Activated naive CD8-positive, alpha-beta T cell treated with anti-CD3 and anti-CD28 coated beads, Interleukin-2, amount 10 ng/mL, durations not matched to agents 7 days and 5 days (primary cell): Measurements from ENCODE around the gene H3-3A. TPM values are rescaled to one million over a fixed set of nuclear protein-coding genes. Genes with fewer than 3 reads are reported as not detected.
"Not testable (repeated sequence)": the region's sequence is repeated elsewhere in the genome, so short reads cannot be mapped to it uniquely, and the experiment has no call there.

Experiments used
- ATAC-seq: fragments of 150-1000 bp; cut with Tn5 transposase; one replicate; pipeline ENCODE4 v1.10.0; 2021; ENCODE audit warnings: low read depth, moderate library complexity
- POLR2A ChIA-PET: fragments of 350-600 bp; sonication (Branson Sonifier 250); formaldehyde crosslinking; loops from one replicate; lab custom pipeline; 2021; ENCODE audit warnings: antibody characterized with exemption; lab: Charles Lee
- DNase-seq: peaks from one replicate; pipeline ENCODE4 v3.0.0; 2021
- H3K27ac Mint-ChIP-seq: one replicate; pipeline ENCODE4 v1.8.0; 2022; ENCODE audit warnings: mild to moderate bottlenecking, mixed read lengths
- H3K27me3 Mint-ChIP-seq: one replicate; pipeline ENCODE4 v1.8.0; 2022; ENCODE audit warnings: mild to moderate bottlenecking, moderate library complexity, mixed read lengths
- H3K36me3 Mint-ChIP-seq: one replicate; pipeline ENCODE4 v1.8.0; 2021; ENCODE audit warnings: mild to moderate bottlenecking, mixed read lengths
- H3K4me1 Mint-ChIP-seq: one replicate; pipeline ENCODE4 v1.8.0; 2021; ENCODE audit warnings: mixed read lengths
- H3K4me3 Mint-ChIP-seq: one replicate; pipeline ENCODE4 v1.8.0; 2022; ENCODE audit warnings: mild to moderate bottlenecking, moderate library complexity, mixed read lengths
- H3K9me3 Mint-ChIP-seq: one replicate; pipeline ENCODE4 v1.8.0; 2021; ENCODE audit warnings: mixed read lengths
- total RNA-seq, 2 experiments: library from RNA; stranded (reverse); gene quantifications; one replicate each; pipeline ENCODE4 v1.2.3, GENCODE V29; 2021

The H3-3A gene
- total RNA-seq, 2 experiments from 2014 or later, result 454 to 466 TPM

- no peak for DNase-seq
- Mint-ChIP-seq H3K27me3 (peaks cover 4% of the 10 kb centered on the region), H3K27ac (no peak overlapping the region), H3K4me3 (no peak overlapping the region), H3K36me3 (peaks cover 9% of the 10 kb centered on the region), H3K4me1 (peaks cover 5% of the 10 kb centered on the region), H3K9me3 (no peaks in the 10 kb centered on the region)
- POLR2A ChIA-PET, result interaction anchor here (0.6 kb wide), 1 partner anchor 152 kb away, joined by 3 read pairs; no protein-coding TSS in a partner anchor
- no peak for ATAC-seq
These were observed 13.9 kb downstream of the H3-3A start for GRCh38 chr1:226076378-226076777.

DNA sequence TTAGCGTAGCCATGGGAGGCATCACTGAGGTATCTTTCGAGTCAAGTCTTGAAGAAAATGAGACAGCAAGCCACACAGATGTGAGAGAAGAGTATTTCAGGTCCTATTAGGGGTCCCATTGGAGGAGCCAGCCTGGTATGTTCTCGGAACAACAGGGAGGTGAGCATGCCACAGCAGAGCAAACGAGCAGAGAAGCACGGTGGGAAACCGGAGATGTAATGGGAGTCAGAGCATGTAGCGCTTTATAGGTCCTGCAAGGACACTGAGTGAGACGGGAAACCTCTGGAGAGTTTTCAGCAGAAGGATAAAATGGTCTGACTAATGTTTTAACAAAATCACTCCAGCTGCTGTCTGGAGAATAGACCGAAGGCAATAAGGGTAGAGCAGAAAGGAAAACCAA is 15.9 kb downstream of the H3-3A start:
- H3K9me3 Mint-ChIP-seq, result no peaks in the 10 kb centered on the region
- DNase-seq (no peak), ATAC-seq (no peak)
- H3K4me3 Mint-ChIP-seq, result no peak overlapping the region
- peaks cover 8% of the 10 kb centered on the region for H3K27me3 Mint-ChIP-seq
- H3K27ac Mint-ChIP-seq, result no peak overlapping the region
- POLR2A ChIA-PET, result interaction anchor here (1.3 kb wide), 1 partner anchor 16 kb away, joined by 4 read pairs; the partner anchor contains the start of gene H3-3A
- H3K36me3 Mint-ChIP-seq, result peaks cover 4% of the 10 kb centered on the region
- peaks cover 10% of the 10 kb centered on the region for H3K4me1 Mint-ChIP-seq

- Mint-ChIP-seq H3K36me3 (no peaks in the 10 kb centered on the region), H3K9me3 (no peaks in the 10 kb centered on the region), H3K27ac (no peak overlapping the region), H3K27me3 (peaks cover 8% of the 10 kb centered on the region), H3K4me1 (peaks cover 5% of the 10 kb centered on the region), H3K4me3 (peak overlapping the region; percentile 94)
- POLR2A ChIA-PET, result interaction anchor here (1.3 to 3.9 kb wide), 8 partner anchors 10 to 83 kb away, joined by 4 to 27 read pairs (median 8); partner anchors contain the start of genes H3-3A and SDE2
- DNase-seq (no peak), ATAC-seq (no peak)
These were observed 20.0 kb downstream of the H3-3A start for GRCh38 chr1:226082587-226082917.

GRCh38 chr1:226082959-226083301 is 20.4 kb downstream of the H3-3A start:
- Mint-ChIP-seq H3K27me3 (peaks cover 8% of the 10 kb centered on the region), H3K4me1 (peaks cover 5% of the 10 kb centered on the region), H3K9me3 (no peaks in the 10 kb centered on the region), H3K27ac (no peak overlapping the region), H3K4me3 (peak overlapping the region; percentile 94), H3K36me3 (no peaks in the 10 kb centered on the region)
- ATAC-seq (peak; percentile 19), DNase-seq (no peak)
- POLR2A ChIA-PET, result interaction anchor here (0.9 to 3.9 kb wide), 11 partner anchors 10 to 250 kb away, joined by 3 to 27 read pairs (median 5); partner anchors contain the start of genes H3-3A and SDE2

GRCh38 chr1:226083302-226084101 is 21.0 kb downstream of the H3-3A start:
- DNase-seq (peak; percentile 98), ATAC-seq (peak; percentile 93)
- H3K27me3 Mint-ChIP-seq, result peaks cover 8% of the 10 kb centered on the region
- peaks cover 5% of the 10 kb centered on the region for H3K4me1 Mint-ChIP-seq
- peak overlapping the region; percentile 92 for H3K27ac Mint-ChIP-seq
- peak overlapping the region; percentile 94 for H3K4me3 Mint-ChIP-seq
- no peaks in the 10 kb centered on the region for H3K36me3 Mint-ChIP-seq
- POLR2A ChIA-PET, result interaction anchor here (0.9 to 3.9 kb wide), 11 partner anchors 10 to 250 kb away, joined by 3 to 27 read pairs (median 5); partner anchors contain the start of genes H3-3A and SDE2
- no peaks in the 10 kb centered on the region for H3K9me3 Mint-ChIP-seq

DNA sequence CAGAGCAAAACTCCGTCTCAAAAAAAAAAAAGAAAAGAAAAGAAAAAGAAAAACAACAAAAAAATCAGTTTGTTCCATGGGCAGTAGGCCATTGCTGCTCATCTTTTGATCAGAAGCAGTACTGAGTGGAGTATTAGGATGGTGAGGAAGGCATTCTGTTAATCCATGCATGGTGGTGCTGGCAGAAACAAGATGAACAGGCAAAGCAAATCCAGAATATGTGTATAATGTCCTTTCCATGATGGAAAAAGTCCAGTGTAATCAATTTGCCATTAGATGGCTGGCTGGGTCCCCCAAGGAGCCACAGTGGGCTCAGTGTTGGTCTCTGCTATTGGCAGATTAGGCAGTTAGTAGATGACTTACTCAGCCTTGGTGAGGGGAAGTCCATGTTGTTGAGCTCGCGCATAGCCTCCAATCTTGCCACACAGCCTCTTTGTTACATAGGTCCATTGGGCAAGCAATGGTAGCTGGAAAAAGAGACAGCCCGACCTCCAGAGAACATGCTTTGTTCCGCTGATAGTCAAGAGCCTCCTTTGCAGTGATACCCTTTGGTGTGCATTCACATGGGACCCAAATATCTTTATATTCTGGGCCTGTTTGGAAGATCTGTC is 23.3 kb downstream of the H3-3A start:
- no peaks in the 10 kb centered on the region for H3K36me3 Mint-ChIP-seq
- POLR2A ChIA-PET, result no interaction called here
- no peak overlapping the region for H3K27ac Mint-ChIP-seq

GRCh38 chr1:226086776-226087175 is 24.3 kb downstream of the H3-3A start:
- POLR2A ChIA-PET, result no interaction called here
- no peak overlapping the region for H3K4me3 Mint-ChIP-seq
- peaks cover 5% of the 10 kb centered on the region for H3K4me1 Mint-ChIP-seq
- no peaks in the 10 kb centered on the region for H3K36me3 Mint-ChIP-seq
- no peak for ATAC-seq
- no peak overlapping the region for H3K27ac Mint-ChIP-seq
- DNase-seq, result no peak
- peaks cover 9% of the 10 kb centered on the region for H3K27me3 Mint-ChIP-seq
- H3K9me3 Mint-ChIP-seq, result no peaks in the 10 kb centered on the region

More for the DNA sequence above, 23.3 kb downstream of the H3-3A start:
- no peak overlapping the region for H3K4me3 Mint-ChIP-seq
- peaks cover 9% of the 10 kb centered on the region for H3K27me3 Mint-ChIP-seq
- no peaks in the 10 kb centered on the region for H3K9me3 Mint-ChIP-seq
- no peak for DNase-seq
- peaks cover 5% of the 10 kb centered on the region for H3K4me1 Mint-ChIP-seq
- ATAC-seq, result no peak

DNA sequence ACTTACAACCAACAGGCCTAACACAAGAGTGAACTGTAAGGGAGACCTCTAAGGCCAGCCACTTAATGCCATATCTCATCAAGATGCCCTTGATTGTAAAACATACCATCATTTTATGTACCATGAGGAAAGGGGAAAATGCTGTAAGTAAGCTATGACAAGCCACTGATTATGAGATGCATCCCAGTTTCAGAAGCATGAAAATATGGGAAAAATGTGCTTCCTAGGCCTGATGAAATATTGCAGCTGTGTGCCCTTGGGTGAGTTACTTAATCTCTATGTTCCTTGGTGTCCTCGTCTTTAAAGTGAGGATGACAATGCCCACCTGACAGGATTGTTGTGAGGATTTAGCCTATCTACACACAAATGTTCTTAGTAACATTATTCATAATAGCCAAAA is 28.9 kb downstream of the H3-3A start:
- H3K27me3 Mint-ChIP-seq, result peaks cover 14% of the 10 kb centered on the region
- H3K27ac Mint-ChIP-seq, result no peak overlapping the region
- H3K9me3 Mint-ChIP-seq, result no peaks in the 10 kb centered on the region
- ATAC-seq, result no peak
- H3K36me3 Mint-ChIP-seq, result no peaks in the 10 kb centered on the region
- no peak overlapping the region for H3K4me3 Mint-ChIP-seq
- DNase-seq, result no peak
- H3K4me1 Mint-ChIP-seq, result no peaks in the 10 kb centered on the region
- POLR2A ChIA-PET, result interaction anchor here (1.2 kb wide), 1 partner anchor 19 kb away, joined by 3 read pairs; no protein-coding TSS in a partner anchor

DNA sequence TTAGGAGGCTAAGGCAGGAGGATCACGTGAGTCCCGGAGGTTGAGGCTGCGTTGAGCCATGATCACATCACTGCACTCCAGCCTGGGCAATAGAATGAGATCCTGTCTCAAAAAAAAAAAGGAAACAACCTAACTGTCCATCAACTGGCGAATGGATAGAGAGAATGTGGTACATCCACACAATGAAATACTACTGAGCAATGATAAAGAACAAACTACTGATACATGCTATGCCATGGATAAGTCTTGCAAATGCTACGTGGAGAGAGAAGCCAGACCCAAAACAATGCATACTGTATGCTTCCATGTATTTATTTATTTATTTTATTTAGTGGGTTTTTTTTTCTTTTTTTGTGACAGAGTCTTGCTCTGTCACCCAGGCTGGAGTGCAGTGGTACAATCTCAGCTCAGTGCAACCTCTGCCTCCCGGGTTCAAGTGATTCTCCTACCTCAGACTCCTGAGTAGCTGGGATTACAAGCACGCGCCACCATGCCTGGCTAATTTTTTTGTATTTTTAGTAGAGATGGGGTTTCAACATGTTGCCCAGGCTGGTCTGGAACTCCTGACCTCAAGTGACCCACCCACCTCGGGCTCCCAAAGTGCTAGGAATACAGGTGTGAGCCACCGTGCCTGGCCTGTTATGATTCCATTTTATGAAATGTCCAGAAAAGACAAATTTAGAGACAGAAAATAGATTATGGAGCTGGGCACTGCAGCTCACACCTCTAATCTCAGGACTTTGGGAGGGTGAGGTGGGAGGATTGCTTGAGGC is 29.7 kb downstream of the H3-3A start:
- peak; percentile 1 for DNase-seq
- POLR2A ChIA-PET, result interaction anchor here (1.2 to 1.7 kb wide), 2 partner anchors 9 to 18 kb away, joined by 3 to 5 read pairs; no protein-coding TSS in a partner anchor
- not testable (repeated sequence) for H3K27ac Mint-ChIP-seq, H3K36me3 Mint-ChIP-seq, H3K4me1 Mint-ChIP-seq, H3K4me3 Mint-ChIP-seq, ATAC-seq, H3K9me3 Mint-ChIP-seq
- H3K27me3 Mint-ChIP-seq, result peaks cover 15% of the 10 kb centered on the region

DNA sequence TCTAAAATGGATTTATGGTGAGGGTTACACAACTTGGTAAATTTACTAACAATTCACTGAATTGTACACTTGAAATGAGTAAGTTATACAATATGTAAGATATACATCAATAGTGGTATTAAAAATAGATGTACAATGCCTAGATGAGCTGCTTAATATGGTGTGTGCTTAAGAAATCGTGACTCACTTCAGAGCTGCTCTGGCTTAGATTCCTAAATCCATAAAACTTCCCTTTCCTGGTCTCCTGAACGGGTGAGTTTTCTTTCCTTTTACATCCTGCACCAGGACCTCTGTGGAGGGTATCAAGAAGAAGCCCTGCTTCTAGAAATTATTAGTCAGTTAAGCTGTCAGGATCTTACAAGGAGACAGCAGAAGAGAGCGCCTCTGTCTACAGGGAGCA is 30.4 kb downstream of the H3-3A start:
- no peaks in the 10 kb centered on the region for H3K4me1 Mint-ChIP-seq
- DNase-seq (no peak), ATAC-seq (no peak)
- no peak overlapping the region for H3K27ac Mint-ChIP-seq
- no peak overlapping the region for H3K4me3 Mint-ChIP-seq
- POLR2A ChIA-PET, result interaction anchor here (1.7 kb wide), 1 partner anchor 10 kb away, joined by 5 read pairs; no protein-coding TSS in a partner anchor
- H3K9me3 Mint-ChIP-seq, result no peaks in the 10 kb centered on the region
- H3K36me3 Mint-ChIP-seq, result no peaks in the 10 kb centered on the region
- peaks cover 16% of the 10 kb centered on the region for H3K27me3 Mint-ChIP-seq

DNA sequence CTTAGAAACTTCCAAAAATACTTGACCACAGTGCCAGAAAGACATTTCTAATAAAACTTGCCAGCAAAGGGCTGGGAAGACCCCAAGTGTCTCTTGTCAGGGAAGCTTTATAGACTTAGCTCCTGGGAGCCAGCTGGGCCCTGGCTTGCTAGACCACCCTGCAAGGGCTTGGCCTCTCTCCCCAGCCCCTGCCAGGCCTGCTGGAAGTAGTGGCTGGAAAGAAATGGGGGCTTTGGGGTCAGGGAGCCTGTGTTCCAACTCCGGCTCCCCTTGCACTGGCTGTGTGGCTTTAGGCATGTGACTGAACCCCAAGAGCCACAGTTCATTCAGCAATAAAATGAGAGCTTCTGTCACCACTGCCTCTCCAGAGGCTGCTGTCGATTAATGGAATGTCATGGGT is 31.1 kb downstream of the H3-3A start:
- no peaks in the 10 kb centered on the region for H3K36me3 Mint-ChIP-seq
- H3K27me3 Mint-ChIP-seq, result peaks cover 22% of the 10 kb centered on the region
- POLR2A ChIA-PET, result interaction anchor here (1.1 to 1.7 kb wide), 2 partner anchors 10 to 94 kb away, joined by 3 to 5 read pairs; partner anchors contain the start of gene SDE2
- no peaks in the 10 kb centered on the region for H3K9me3 Mint-ChIP-seq
- no peak overlapping the region for H3K4me3 Mint-ChIP-seq
- peak; percentile 7 for DNase-seq
- no peaks in the 10 kb centered on the region for H3K4me1 Mint-ChIP-seq
- no peak for ATAC-seq
- H3K27ac Mint-ChIP-seq, result no peak overlapping the region

GRCh38 chr1:226094451-226094850 is 31.9 kb downstream of the H3-3A start:
- Mint-ChIP-seq H3K9me3 (no peaks in the 10 kb centered on the region), H3K36me3 (no peaks in the 10 kb centered on the region), H3K27me3 (peaks cover 22% of the 10 kb centered on the region), H3K27ac (no peak overlapping the region), H3K4me1 (no peaks in the 10 kb centered on the region), H3K4me3 (no peak overlapping the region)
- POLR2A ChIA-PET, result interaction anchor here (1.1 kb wide), 1 partner anchor 95 kb away, joined by 3 read pairs; the partner anchor contains the start of gene SDE2
- DNase-seq (peak; percentile 7), ATAC-seq (no peak)

- POLR2A ChIA-PET, result interaction anchor here (0.6 kb wide), 1 partner anchor 789 kb away, joined by 4 read pairs; no protein-coding TSS in a partner anchor
- H3K27me3 Mint-ChIP-seq, result peaks cover 26% of the 10 kb centered on the region
- no peak for ATAC-seq
These were observed 32.8 kb downstream of the H3-3A start for GRCh38 chr1:226095286-226095685.

More at GRCh38 chr1:226095286-226095685, 32.8 kb downstream of the H3-3A start:
- Mint-ChIP-seq H3K4me3 (no peak overlapping the region), H3K27ac (no peak overlapping the region), H3K9me3 (no peaks in the 10 kb centered on the region), H3K36me3 (no peaks in the 10 kb centered on the region), H3K4me1 (peaks cover 6% of the 10 kb centered on the region)
- no peak for DNase-seq
